Fibroblast of the aortic adventitia (primary cell): ENCODE measurements around the gene ANO8. TPM values are rescaled to one million over a fixed set of nuclear protein-coding genes. Genes with fewer than 3 reads are reported as not detected.

ENCODE experiments used
- DNase-seq: peaks from one replicate; pipeline ENCODE4 v3.0.0-alpha.2; 2010; ENCODE audit warnings: low read depth
- H3K4me3 ChIP-seq: 2 replicates; pipeline ENCODE4 v1.5.1; 2011; ENCODE audit warnings: low read depth, mild to moderate bottlenecking, control low read depth, low read length, moderate library complexity
- CTCF ChIP-seq: IDR thresholded peaks from 2 replicates; pipeline ENCODE4 v1.5.1; 2011; ENCODE audit warnings: mild to moderate bottlenecking, low read length, control low read depth, inconsistent platforms; ENCODE audit not compliant: insufficient read depth
- total RNA-seq: library from RNA; depleted of rRNA; stranded (reverse); fragments of >200 nt; gene quantifications from 2 replicates; pipeline ENCODE4 v1.2.3, GENCODE V29; 2012; ENCODE audit warnings: low replicate concordance

ANO8 gene
- total RNA-seq, 1 donor: 6.1 TPM

- no peak overlapping the region for H3K4me3 ChIP-seq
- no peak for TF ChIP-seq CTCF
- DNase-seq: no peak
Measured at GRCh38 chr19:17327068-17327653, 7.5 kb downstream of the ANO8 start.

GRCh38 chr19:17326595-17326966 is 8.1 kb downstream of the ANO8 start:
- no peak for DNase-seq
- no peak for TF ChIP-seq CTCF
- H3K4me3 ChIP-seq: no peak overlapping the region

GRCh38 chr19:17325881-17326594 is 8.6 kb downstream of the ANO8 start:
- no peak for TF ChIP-seq CTCF
- DNase-seq: peak; percentile 75
- no peak overlapping the region for H3K4me3 ChIP-seq

GRCh38 chr19:17325133-17325532 is 9.5 kb downstream of the ANO8 start:
- H3K4me3 ChIP-seq: no peak overlapping the region
- TF ChIP-seq CTCF: no peak
- no peak for DNase-seq

GRCh38 chr19:17324357-17325114 is 10.1 kb downstream of the ANO8 start:
- DNase-seq: no peak
- TF ChIP-seq CTCF: no peak

GRCh38 chr19:17323964-17324332 is 10.7 kb downstream of the ANO8 start:
- DNase-seq: no peak
- no peak overlapping the region for H3K4me3 ChIP-seq
- TF ChIP-seq CTCF: no peak

More at GRCh38 chr19:17324357-17325114, 10.1 kb downstream of the ANO8 start:
- no peak overlapping the region for H3K4me3 ChIP-seq
